Activated CD4-positive, alpha-beta T cell treated with anti-CD3 and anti-CD28 coated beads, Interleukin-2, amount 10 ng/mL, durations not matched to agents 24 days and 14 days (primary cell): ENCODE measurements around the gene ATP13A1. TPM values are rescaled to one million over a fixed set of nuclear protein-coding genes. Genes with fewer than 3 reads are reported as not detected.
"Not testable (repeated sequence)": the region's sequence is repeated elsewhere in the genome, so short reads cannot be mapped to it uniquely, and the experiment has no call there.

Source experiments
- DNase-seq: peaks from one replicate; pipeline ENCODE4 v3.0.0; 2022
- H3K27ac Mint-ChIP-seq: one replicate; pipeline ENCODE4 v1.8.0; 2022; ENCODE audit warnings: mild to moderate bottlenecking, mixed read lengths
- H3K27me3 Mint-ChIP-seq: one replicate; pipeline ENCODE4 v1.8.0; 2022; ENCODE audit warnings: mixed read lengths
- H3K36me3 Mint-ChIP-seq: one replicate; pipeline ENCODE4 v1.8.0; 2022; ENCODE audit warnings: low read depth, mild to moderate bottlenecking, mixed read lengths
- H3K4me1 Mint-ChIP-seq: one replicate; pipeline ENCODE4 v1.8.0; 2021; ENCODE audit warnings: mixed read lengths
- H3K4me3 Mint-ChIP-seq: one replicate; pipeline ENCODE4 v1.8.0; 2022; ENCODE audit warnings: mild to moderate bottlenecking, moderate library complexity, mixed read lengths
- H3K9me3 Mint-ChIP-seq: one replicate; pipeline ENCODE4 v1.8.0; 2021; ENCODE audit warnings: mixed read lengths
- intact Hi-C: fragments of 100-400 bp; cut with micrococcal nuclease; formaldehyde crosslinking; loops from one replicate; pipeline ENCODE4 v1.15.1; 2023
- total RNA-seq: library from RNA; stranded (reverse); gene quantifications from 2 replicates; pipeline ENCODE4 v1.2.3, GENCODE V29; 2022

Gene ATP13A1
- total RNA-seq, 1 donor from 2014 or later = 85.9 TPM

DNA sequence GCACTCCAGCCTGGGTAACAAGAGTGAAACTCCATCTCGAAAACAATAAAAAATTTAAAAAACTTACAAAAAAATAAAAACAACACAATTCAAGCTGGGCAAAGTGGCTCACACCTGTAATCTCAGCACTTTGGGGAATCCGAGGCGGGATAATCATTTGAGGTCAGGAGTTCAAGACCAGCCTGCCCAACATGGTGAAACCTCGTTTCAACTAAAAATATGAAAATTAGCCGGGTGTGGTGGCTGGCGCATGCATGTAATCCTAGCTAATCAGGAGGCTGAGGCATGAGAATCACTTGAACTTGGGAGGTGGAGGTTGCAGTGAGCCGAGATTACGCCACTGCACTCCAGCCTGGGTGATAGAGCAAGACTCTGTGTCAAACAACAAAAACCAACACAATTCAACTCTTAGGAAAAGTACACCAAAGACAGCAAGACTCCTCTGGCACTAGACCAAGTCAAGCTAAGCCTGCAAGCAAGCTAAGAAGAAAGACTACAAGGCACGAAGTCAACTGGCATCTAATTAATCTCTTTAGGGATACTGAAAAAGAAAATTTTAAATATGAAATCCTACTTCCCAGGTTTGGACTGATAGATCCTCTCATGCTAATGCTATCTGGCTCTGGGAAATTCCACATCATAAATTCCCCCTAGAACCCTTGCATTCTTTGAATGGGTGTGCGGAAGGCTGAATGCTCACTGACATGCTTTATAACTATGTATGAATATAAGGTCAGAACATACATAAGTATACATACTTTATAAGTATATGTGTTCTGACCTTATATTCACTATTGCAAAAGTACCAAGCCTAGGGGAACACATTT lies 52.9 kb downstream of the ATP13A1 start:
- Mint-ChIP-seq H3K4me1 (peaks cover 45% of the 10 kb centered on the region), H3K27ac (no peak overlapping the region), H3K4me3 (no peak overlapping the region), H3K27me3 (no peaks in the 10 kb centered on the region), H3K36me3 (peaks cover 45% of the 10 kb centered on the region), H3K9me3 (no peaks in the 10 kb centered on the region)
- intact Hi-C loops = no loop called here
- DNase-seq = no peak

DNA sequence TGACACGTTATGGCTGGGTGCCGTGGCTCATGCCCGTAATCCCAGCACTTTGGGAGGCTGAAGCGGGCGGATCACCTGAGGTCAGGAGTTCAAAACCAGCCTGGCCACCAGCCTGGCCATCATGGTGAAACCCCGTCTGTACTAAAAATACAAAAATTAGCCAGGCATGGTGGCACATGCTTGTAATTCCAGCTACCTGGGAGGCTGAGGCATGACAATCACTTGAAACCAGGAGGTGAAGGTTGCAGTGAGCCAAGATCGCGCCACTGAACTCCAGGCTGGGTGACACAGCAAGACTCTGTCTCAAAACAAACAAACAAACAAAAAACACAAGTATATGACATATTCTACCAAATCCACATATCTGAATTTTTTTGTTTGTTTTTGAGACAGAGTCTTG lies 56.8 kb downstream of the ATP13A1 start:
- Mint-ChIP-seq H3K36me3 (peaks cover 39% of the 10 kb centered on the region), H3K4me1 (peaks cover 47% of the 10 kb centered on the region), H3K27ac (peak overlapping the region; percentile 91)
- DNase-seq, H3K27me3 Mint-ChIP-seq, H3K4me3 Mint-ChIP-seq, H3K9me3 Mint-ChIP-seq, intact Hi-C loops: not testable (repeated sequence)

DNA sequence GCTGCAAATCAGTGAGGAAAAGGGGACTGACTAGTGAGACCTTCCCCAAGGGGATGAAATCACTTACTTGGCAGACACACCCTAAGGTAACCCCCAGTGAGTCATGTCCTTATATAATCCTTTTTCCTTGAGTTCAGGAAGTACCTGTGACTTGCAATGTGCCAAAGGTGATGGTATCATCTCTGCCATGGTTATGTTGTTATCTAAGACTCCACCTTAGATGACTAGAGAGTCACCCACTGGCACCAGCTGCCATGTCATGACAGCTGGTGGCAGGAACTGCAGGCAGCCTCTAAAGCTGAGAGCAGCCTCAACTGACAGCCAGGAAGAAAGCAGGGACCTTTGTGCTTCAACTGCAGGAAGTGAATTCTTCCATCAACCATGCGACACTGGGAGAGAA lies 57.5 kb downstream of the ATP13A1 start:
- peaks cover 52% of the 10 kb centered on the region for H3K4me1 Mint-ChIP-seq
- H3K27ac Mint-ChIP-seq = peak overlapping the region; percentile 91
- peak overlapping the region; percentile 63 for H3K4me3 Mint-ChIP-seq
- DNase-seq = peak; percentile 83
- H3K27me3 Mint-ChIP-seq = no peaks in the 10 kb centered on the region
- H3K36me3 Mint-ChIP-seq = peaks cover 44% of the 10 kb centered on the region
- intact Hi-C loops = no loop called here
- H3K9me3 Mint-ChIP-seq = no peaks in the 10 kb centered on the region

GRCh38 chr19:19602713-19603324 lies 60.7 kb downstream of the ATP13A1 start:
- Mint-ChIP-seq H3K36me3 (peaks cover 26% of the 10 kb centered on the region), H3K4me1 (peaks cover 50% of the 10 kb centered on the region), H3K27ac (peak overlapping the region; percentile 89), H3K27me3 (no peaks in the 10 kb centered on the region), H3K9me3 (no peaks in the 10 kb centered on the region), H3K4me3 (peak overlapping the region; percentile 52)
- intact Hi-C loops = no loop called here
- no peak for DNase-seq

- DNase-seq = peak; percentile 78
- no peaks in the 10 kb centered on the region for H3K27me3 Mint-ChIP-seq
- peak overlapping the region; percentile 89 for H3K27ac Mint-ChIP-seq
- intact Hi-C loops = no loop called here
- peaks cover 55% of the 10 kb centered on the region for H3K4me1 Mint-ChIP-seq
- H3K9me3 Mint-ChIP-seq = no peaks in the 10 kb centered on the region
- peak overlapping the region; percentile 36 for H3K4me3 Mint-ChIP-seq
- H3K36me3 Mint-ChIP-seq = peaks cover 31% of the 10 kb centered on the region
Observed at GRCh38 chr19:19602136-19602712, 61.3 kb downstream of the ATP13A1 start.

GRCh38 chr19:19600793-19601330 lies 62.6 kb downstream of the ATP13A1 start:
- peak overlapping the region; percentile 36 for H3K4me3 Mint-ChIP-seq
- peaks cover 51% of the 10 kb centered on the region for H3K4me1 Mint-ChIP-seq

GRCh38 chr19:19598728-19599451 lies 64.6 kb downstream of the ATP13A1 start:
- intact Hi-C loops = loop anchor here (1.0 to 10.0 kb wide), 7 partner anchors 9 to 1426 kb away; partner anchors contain the start of genes GMIP, PBX4, ZNF101 and ZNF253
- Mint-ChIP-seq H3K4me3 (peak overlapping the region; percentile 82), H3K4me1 (peaks cover 65% of the 10 kb centered on the region), H3K27ac (peak overlapping the region; percentile 96), H3K36me3 (peaks cover 35% of the 10 kb centered on the region)
- H3K9me3 Mint-ChIP-seq, H3K27me3 Mint-ChIP-seq: not testable (repeated sequence)
- DNase-seq = peak; percentile 89

More at GRCh38 chr19:19600793-19601330, 62.6 kb downstream of the ATP13A1 start:
- Mint-ChIP-seq H3K9me3 (no peaks in the 10 kb centered on the region), H3K27me3 (no peaks in the 10 kb centered on the region), H3K27ac (peak overlapping the region; percentile 89), H3K36me3 (peaks cover 26% of the 10 kb centered on the region)
- DNase-seq = no peak
- intact Hi-C loops = no loop called here

- no peaks in the 10 kb centered on the region for H3K27me3 Mint-ChIP-seq
- peaks cover 35% of the 10 kb centered on the region for H3K36me3 Mint-ChIP-seq
- H3K4me3 Mint-ChIP-seq = peak overlapping the region; percentile 82
- no peaks in the 10 kb centered on the region for H3K9me3 Mint-ChIP-seq
- intact Hi-C loops = loop anchor here (1.0 to 10.0 kb wide), 7 partner anchors 8 to 1427 kb away; partner anchors contain the start of genes GMIP, PBX4, ZNF101 and ZNF253
- peak overlapping the region; percentile 96 for H3K27ac Mint-ChIP-seq
- peak; percentile 91 for DNase-seq
- peaks cover 61% of the 10 kb centered on the region for H3K4me1 Mint-ChIP-seq
Observed at GRCh38 chr19:19597809-19598306, 65.6 kb downstream of the ATP13A1 start.

Other genes starting within 250 kb of the ATP13A1 start
- 3.3 and 4.4 TPM in 2 replicates for gene TSSK6, start 148.1 kb downstream of the ATP13A1 start, total RNA-seq
- gene NDUFA13, start 147.5 kb downstream of the ATP13A1 start, total RNA-seq = 370 and 391 TPM in 2 replicates
- 11.4 and 14.6 TPM in 2 replicates for gene YJEFN3, start 134.8 kb downstream of the ATP13A1 start, total RNA-seq
- 0.14 TPM in 2 replicates for gene CILP2, start 125.4 kb downstream of the ATP13A1 start, total RNA-seq
- gene PBX4, start 45.0 kb downstream of the ATP13A1 start, total RNA-seq = 19.2 and 20.5 TPM in 2 replicates
- 21.9 and 23.9 TPM in 2 replicates for gene LPAR2, start 35.5 kb downstream of the ATP13A1 start, total RNA-seq
- gene GMIP, start 20.0 kb downstream of the ATP13A1 start, total RNA-seq = 56.1 and 61.2 TPM in 2 replicates
- gene ZNF101, start 5.2 kb upstream of the ATP13A1 start, total RNA-seq = 44.2 and 45.5 TPM in 2 replicates
- gene ZNF14, start 69.4 kb upstream of the ATP13A1 start, total RNA-seq = 4.7 and 4.8 TPM in 2 replicates
- gene ZNF506, start 158.1 kb upstream of the ATP13A1 start, total RNA-seq = 13.3 and 16.2 TPM in 2 replicates
- 8.0 and 9.4 TPM in 2 replicates for gene ZNF253, start 202.2 kb upstream of the ATP13A1 start, total RNA-seq
- 7.2 and 8.3 TPM in 2 replicates for gene ZNF93, start 237.3 kb upstream of the ATP13A1 start, total RNA-seq